ENCODE results near the gene RIC1. TPM values are rescaled to one million over a fixed set of nuclear protein-coding genes. Genes with fewer than 3 reads are reported as not detected.
A peak's percentile ranks its signal among the peaks of the same experiment; 100 is the strongest.
"Not testable (repeated sequence)": the region's sequence is repeated elsewhere in the genome, so short reads cannot be mapped to it uniquely, and the experiment has no call there.

RIC1 gene
- polyA plus RNA-seq, 1 donor from 2014 or later = 9.5 TPM

- H3K27ac Mint-ChIP-seq = no peak overlapping the region
- H3K4me1 Mint-ChIP-seq = peaks cover 14 to 20% (median 19%) of the 10 kb centered on the region in 3 donors
- H3K36me3 Mint-ChIP-seq = peaks cover 31% of the 10 kb centered on the region
Observed at GRCh38 chr9:5714501-5715401, 85.8 kb downstream of the RIC1 start.

GRCh38 chr9:5715548-5716127 is 86.7 kb downstream of the RIC1 start:
- peak overlapping the region in 1 of 4 donors; percentile 32 for H3K4me3 Mint-ChIP-seq
- peak overlapping the region in 1 of 3 donors; percentile 40 for H3K27ac Mint-ChIP-seq
- H3K36me3 Mint-ChIP-seq = peaks cover 27% of the 10 kb centered on the region
- H3K4me1 Mint-ChIP-seq = peaks cover 11 to 16% (median 14%) of the 10 kb centered on the region in 3 donors
- peaks cover 0 to 5% (median 0%) of the 10 kb centered on the region in 3 donors for H3K9me3 Mint-ChIP-seq
- no peaks in the 10 kb centered on the region for H3K27me3 Mint-ChIP-seq

More at GRCh38 chr9:5714501-5715401, 85.8 kb downstream of the RIC1 start:
- Mint-ChIP-seq H3K4me3 (no peak overlapping the region), H3K27me3 (no peaks in the 10 kb centered on the region), H3K9me3 (peaks cover 0 to 5% (median 0%) of the 10 kb centered on the region in 3 donors)

- H3K4me1 Mint-ChIP-seq = peaks cover 9 to 14% (median 11%) of the 10 kb centered on the region in 3 donors
- not testable (repeated sequence) for H3K9me3 Mint-ChIP-seq, H3K4me3 Mint-ChIP-seq, H3K27me3 Mint-ChIP-seq
- H3K27ac Mint-ChIP-seq = peak overlapping the region in 1 of 3 donors; percentile 46
- peaks cover 20% of the 10 kb centered on the region for H3K36me3 Mint-ChIP-seq
Observed at GRCh38 chr9:5717434-5717833, 88.5 kb downstream of the RIC1 start.

GRCh38 chr9:5718296-5719032 is 89.6 kb downstream of the RIC1 start:
- no peaks in the 10 kb centered on the region for H3K27me3 Mint-ChIP-seq
- H3K4me1 Mint-ChIP-seq = peaks cover 9 to 14% (median 9%) of the 10 kb centered on the region in 3 donors
- peaks cover 24% of the 10 kb centered on the region for H3K36me3 Mint-ChIP-seq
- no peak overlapping the region for H3K4me3 Mint-ChIP-seq
- no peak overlapping the region for H3K27ac Mint-ChIP-seq
- peaks cover 0 to 5% (median 0%) of the 10 kb centered on the region in 3 donors for H3K9me3 Mint-ChIP-seq

DNA sequence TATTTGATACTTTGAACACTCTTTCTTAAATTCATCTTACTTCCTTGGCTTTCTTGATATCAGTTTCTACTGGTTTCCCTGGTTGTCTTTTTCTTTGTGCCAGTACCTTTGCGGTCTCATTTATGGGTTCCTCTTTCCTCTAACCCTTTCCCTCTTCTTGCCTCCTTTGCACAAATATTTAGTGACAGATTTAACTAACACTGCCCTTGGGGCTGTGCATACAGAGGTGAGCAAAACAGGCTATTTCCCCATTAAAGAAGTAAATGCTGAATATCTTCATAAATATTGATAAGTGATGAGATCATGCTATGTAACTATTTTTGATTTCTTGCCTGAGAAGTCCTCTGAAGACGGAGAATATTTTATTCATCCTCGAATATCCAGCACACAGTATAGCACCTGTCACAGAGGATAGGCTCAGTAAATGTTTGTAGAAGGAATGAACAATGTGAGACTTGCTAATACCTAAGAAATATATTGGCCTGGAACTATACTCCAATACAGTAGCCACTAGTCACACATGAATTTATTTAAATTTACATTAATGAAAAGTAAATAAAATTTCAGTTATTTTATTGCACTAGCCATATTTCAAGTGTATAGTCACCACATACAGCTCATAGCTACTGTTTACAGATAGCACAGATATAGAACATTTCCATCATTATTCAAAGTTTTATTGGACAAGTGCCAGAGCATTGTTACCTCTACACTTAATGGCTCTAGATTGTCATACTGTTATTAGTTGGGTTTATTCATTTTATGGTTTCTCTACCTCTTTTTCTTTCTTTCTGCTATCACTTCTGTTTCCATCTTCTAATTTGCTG is 90.4 kb downstream of the RIC1 start:
- H3K36me3 Mint-ChIP-seq = peaks cover 27% of the 10 kb centered on the region
- no peak overlapping the region for H3K4me3 Mint-ChIP-seq
- no peaks in the 10 kb centered on the region for H3K27me3 Mint-ChIP-seq
- H3K9me3 Mint-ChIP-seq = peaks cover 0 to 5% (median 0%) of the 10 kb centered on the region in 3 donors
- H3K4me1 Mint-ChIP-seq = peaks cover 9 to 14% (median 9%) of the 10 kb centered on the region in 3 donors
- H3K27ac Mint-ChIP-seq = peak overlapping the region in 1 of 3 donors; percentile 79

DNA sequence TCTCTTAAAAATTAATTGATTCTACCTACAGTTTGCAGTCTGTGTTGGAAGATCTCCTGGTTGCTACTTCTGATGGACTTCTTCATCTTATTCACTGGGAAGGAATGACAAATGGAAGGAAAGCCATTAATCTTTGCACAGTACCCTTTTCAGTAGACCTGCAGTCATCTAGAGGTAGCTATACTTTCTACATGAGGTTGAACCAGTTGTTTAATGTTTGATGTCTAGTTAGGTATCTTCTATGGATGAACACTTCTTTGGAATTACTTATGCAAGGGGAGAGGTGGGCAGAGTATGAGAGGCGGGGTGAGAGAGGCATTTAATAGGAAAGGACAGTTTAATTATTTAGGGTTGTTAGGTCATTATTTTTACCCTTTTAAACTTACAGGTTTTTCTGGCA is 91.2 kb downstream of the RIC1 start:
- no peaks in the 10 kb centered on the region for H3K27me3 Mint-ChIP-seq
- H3K4me3 Mint-ChIP-seq = no peak overlapping the region
- peaks cover 9 to 11% (median 9%) of the 10 kb centered on the region in 3 donors for H3K4me1 Mint-ChIP-seq
- H3K9me3 Mint-ChIP-seq = peaks cover 0 to 5% (median 0%) of the 10 kb centered on the region in 3 donors
- H3K27ac Mint-ChIP-seq = peak overlapping the region in 1 of 3 donors; percentile 42
- H3K36me3 Mint-ChIP-seq = peaks cover 28% of the 10 kb centered on the region

- H3K9me3 Mint-ChIP-seq = peaks cover 0 to 5% (median 0%) of the 10 kb centered on the region in 3 donors
- no peak overlapping the region for H3K4me3 Mint-ChIP-seq
- peak overlapping the region in 1 of 3 donors; percentile 92 for H3K27ac Mint-ChIP-seq
- H3K4me1 Mint-ChIP-seq = peaks cover 9% of the 10 kb centered on the region in 3 donors
- no peaks in the 10 kb centered on the region for H3K27me3 Mint-ChIP-seq
- H3K36me3 Mint-ChIP-seq = peaks cover 27% of the 10 kb centered on the region
Observed at GRCh38 chr9:5721279-5722087, 92.6 kb downstream of the RIC1 start.

DNA sequence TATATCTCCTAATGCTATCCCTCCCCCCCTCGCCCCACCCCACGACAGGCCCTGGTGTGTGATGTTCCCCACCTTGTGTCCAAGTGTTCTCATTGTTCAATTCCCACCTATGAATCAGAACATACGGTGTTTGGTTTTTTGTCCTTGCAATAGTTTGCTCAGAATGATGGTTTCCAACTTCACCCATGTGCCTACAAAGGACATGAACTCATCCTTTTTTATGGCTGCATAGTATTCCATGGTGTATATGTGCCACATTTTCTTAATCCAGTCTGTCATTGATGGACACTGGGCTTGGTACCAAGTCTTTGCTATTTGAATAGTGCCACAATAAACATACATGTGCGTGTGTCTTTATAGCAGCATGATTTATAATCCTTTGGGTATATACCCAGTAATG is 93.8 kb downstream of the RIC1 start:
- not testable (repeated sequence) for H3K27me3 Mint-ChIP-seq, H3K27ac Mint-ChIP-seq, H3K9me3 Mint-ChIP-seq, H3K4me3 Mint-ChIP-seq
- peaks cover 24% of the 10 kb centered on the region for H3K36me3 Mint-ChIP-seq
- H3K4me1 Mint-ChIP-seq = peaks cover 4 to 10% (median 7%) of the 10 kb centered on the region in 3 donors

- no peaks in the 10 kb centered on the region for H3K9me3 Mint-ChIP-seq
- no peaks in the 10 kb centered on the region for H3K4me1 Mint-ChIP-seq
- peaks cover 11% of the 10 kb centered on the region for H3K36me3 Mint-ChIP-seq
- no peaks in the 10 kb centered on the region for H3K27me3 Mint-ChIP-seq
- H3K27ac Mint-ChIP-seq = no peak overlapping the region
- H3K4me3 Mint-ChIP-seq = no peak overlapping the region
Observed at GRCh38 chr9:5735072-5735471, 106.2 kb downstream of the RIC1 start.

DNA sequence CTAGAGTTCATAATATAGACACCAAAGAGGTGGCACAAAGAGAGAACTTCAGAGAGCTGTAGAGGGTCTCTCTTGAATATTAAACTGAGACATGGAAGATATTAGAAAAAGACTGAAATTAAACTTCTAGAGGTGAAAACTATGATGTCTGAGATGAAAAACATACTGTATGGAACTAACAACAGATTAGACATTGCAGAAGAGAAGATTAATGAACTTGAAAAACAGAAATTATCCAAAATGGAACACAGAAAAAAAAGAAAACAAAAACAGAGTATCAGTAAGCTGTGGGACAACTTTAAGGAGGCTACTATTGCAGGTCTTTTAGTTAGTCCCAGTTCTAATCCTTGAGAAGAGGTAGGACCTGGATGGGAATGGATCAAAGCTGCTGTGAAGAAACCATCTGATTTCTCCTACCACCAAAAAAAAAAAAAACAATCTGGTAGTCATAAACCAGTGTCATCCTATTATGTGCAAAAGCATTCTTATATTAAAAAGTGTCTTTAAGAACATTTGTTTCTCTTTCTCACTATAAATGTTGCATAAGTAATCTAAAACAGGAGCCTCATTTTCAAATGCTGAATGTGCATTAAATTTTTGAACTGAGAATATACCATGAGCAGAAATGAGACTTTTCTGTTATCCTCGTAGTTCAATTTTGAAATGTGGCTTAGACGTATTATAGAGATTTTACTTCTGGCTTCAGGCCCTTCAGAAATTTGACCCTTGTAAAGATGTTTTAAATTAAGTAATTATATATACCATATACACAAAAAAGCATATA is 107.8 kb downstream of the RIC1 start:
- Mint-ChIP-seq H3K27ac (peak overlapping the region in 1 of 3 donors; percentile 76), H3K9me3 (no peaks in the 10 kb centered on the region), H3K4me1 (no peaks in the 10 kb centered on the region), H3K27me3 (no peaks in the 10 kb centered on the region), H3K4me3 (no peak overlapping the region), H3K36me3 (peaks cover 19% of the 10 kb centered on the region)

- Mint-ChIP-seq H3K9me3 (peaks cover 0 to 1% (median 0%) of the 10 kb centered on the region in 3 donors), H3K36me3 (peaks cover 28% of the 10 kb centered on the region), H3K27me3 (no peaks in the 10 kb centered on the region), H3K27ac (no peak overlapping the region), H3K4me3 (no peak overlapping the region), H3K4me1 (peaks cover 0 to under 1% (median 0%) of the 10 kb centered on the region in 3 donors)
Observed at GRCh38 chr9:5743109-5743508, 114.2 kb downstream of the RIC1 start.

DNA sequence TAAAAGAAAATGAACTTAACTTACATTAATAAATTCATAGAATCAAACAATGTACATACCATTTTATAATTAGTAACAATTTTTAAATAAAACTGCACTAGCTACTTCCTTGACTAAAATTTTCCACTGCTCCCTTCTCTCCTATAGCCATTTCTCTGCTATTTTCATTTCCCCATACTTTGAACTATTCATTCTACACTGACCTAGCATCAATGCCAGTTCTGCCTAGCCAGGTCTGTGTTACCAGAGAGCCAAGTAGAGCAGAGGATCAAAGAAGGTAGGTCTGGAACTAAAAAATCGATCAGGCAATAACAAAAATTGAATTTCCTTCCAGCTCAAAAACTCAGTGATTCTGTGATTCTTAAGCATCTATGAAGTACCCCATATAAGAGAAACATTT is 119.5 kb downstream of the RIC1 start:
- Mint-ChIP-seq H3K36me3 (peaks cover 22% of the 10 kb centered on the region), H3K27ac (peak overlapping the region in 1 of 3 donors; percentile 65), H3K9me3 (peaks cover 0 to 4% (median 2%) of the 10 kb centered on the region in 3 donors), H3K27me3 (no peaks in the 10 kb centered on the region), H3K4me3 (no peak overlapping the region), H3K4me1 (peaks cover 0 to 2% (median 0%) of the 10 kb centered on the region in 3 donors)

DNA sequence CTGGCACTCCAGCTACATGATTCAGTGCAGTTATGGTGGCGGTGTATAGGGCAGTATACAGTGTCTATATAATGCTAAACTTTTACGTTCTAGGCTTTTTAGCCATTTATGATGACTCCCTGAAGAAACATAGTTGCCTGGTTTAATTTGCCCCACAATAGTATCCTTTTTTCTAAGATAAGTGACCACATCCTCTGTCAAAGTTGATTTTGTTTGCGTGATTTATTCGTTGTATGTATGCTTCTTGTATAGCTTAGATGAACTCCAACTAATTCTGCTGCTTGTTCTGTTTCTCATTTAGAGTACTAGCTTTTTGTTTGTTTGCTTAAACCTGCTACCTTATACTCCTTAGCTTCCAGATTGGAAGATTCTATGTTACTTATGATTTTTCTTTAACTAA is 120.4 kb downstream of the RIC1 start:
- Mint-ChIP-seq H3K27me3 (no peaks in the 10 kb centered on the region), H3K36me3 (peaks cover 22% of the 10 kb centered on the region), H3K4me1 (peaks cover 0 to 2% (median 0%) of the 10 kb centered on the region in 3 donors), H3K9me3 (peaks cover 0 to 4% (median 2%) of the 10 kb centered on the region in 3 donors), H3K4me3 (no peak overlapping the region), H3K27ac (peak overlapping the region in 2 of 3 donors; percentile 71 to 85)
